ENCODE data around the gene ATP6V1G1.

DNA sequence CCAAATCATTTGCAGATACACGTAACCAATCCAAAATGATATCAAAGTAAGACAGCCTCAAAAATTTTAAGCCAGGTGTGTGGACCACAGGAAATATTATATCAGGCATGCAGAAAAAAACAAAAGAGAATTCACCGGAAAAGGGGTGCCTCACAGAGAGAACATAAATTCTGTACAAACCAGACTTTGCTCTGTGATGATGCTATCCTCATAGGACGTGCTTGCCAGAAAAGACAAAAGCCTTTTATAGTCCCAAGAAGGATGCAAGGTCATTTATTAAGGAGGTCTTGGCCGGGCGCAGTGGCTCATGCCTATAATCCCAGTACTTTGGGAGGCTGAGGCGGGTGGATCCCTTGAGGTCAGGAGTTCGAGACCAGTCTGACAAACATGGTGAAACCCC, 16.8 kb upstream of the ATP6V1G1 start:
- TF ChIP-seq, protein P1, sequence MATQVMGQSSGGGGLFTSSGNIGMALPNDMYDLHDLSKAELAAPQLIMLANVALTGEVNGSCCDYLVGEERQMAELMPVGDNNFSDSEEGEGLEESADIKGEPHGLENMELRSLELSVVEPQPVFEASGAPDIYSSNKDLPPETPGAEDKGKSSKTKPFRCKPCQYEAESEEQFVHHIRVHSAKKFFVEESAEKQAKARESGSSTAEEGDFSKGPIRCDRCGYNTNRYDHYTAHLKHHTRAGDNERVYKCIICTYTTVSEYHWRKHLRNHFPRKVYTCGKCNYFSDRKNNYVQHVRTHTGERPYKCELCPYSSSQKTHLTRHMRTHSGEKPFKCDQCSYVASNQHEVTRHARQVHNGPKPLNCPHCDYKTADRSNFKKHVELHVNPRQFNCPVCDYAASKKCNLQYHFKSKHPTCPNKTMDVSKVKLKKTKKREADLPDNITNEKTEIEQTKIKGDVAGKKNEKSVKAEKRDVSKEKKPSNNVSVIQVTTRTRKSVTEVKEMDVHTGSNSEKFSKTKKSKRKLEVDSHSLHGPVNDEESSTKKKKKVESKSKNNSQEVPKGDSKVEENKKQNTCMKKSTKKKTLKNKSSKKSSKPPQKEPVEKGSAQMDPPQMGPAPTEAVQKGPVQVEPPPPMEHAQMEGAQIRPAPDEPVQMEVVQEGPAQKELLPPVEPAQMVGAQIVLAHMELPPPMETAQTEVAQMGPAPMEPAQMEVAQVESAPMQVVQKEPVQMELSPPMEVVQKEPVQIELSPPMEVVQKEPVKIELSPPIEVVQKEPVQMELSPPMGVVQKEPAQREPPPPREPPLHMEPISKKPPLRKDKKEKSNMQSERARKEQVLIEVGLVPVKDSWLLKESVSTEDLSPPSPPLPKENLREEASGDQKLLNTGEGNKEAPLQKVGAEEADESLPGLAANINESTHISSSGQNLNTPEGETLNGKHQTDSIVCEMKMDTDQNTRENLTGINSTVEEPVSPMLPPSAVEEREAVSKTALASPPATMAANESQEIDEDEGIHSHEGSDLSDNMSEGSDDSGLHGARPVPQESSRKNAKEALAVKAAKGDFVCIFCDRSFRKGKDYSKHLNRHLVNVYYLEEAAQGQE (IDR thresholded peaks at IDR 0.05; ENCODE audit: low read depth), result no peak
- TF ChIP-seq, protein P2, sequence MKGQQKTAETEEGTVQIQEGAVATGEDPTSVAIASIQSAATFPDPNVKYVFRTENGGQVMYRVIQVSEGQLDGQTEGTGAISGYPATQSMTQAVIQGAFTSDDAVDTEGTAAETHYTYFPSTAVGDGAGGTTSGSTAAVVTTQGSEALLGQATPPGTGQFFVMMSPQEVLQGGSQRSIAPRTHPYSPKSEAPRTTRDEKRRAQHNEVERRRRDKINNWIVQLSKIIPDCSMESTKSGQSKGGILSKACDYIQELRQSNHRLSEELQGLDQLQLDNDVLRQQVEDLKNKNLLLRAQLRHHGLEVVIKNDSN (IDR thresholded peaks at IDR 0.05), result no peak
- TF ChIP-seq NFIC (IDR thresholded peaks at IDR 0.05) (no peak), EP300 (IDR thresholded peaks at IDR 0.05; ENCODE audit: borderline replicate concordance) (no peak), YY1 (IDR thresholded peaks at IDR 0.05; ENCODE audit: low read depth) (no peak), CEBPB (IDR thresholded peaks at IDR 0.05) (no peak), FOXM1 (IDR thresholded peaks at IDR 0.05; ENCODE audit: borderline replicate concordance, low read depth) (no peak), CREB1 (IDR thresholded peaks at IDR 0.05; ENCODE audit: low read depth) (no peak)
- TF ChIP-seq, protein P3, sequence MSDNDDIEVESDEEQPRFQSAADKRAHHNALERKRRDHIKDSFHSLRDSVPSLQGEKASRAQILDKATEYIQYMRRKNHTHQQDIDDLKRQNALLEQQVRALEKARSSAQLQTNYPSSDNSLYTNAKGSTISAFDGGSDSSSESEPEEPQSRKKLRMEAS (IDR thresholded peaks at IDR 0.05), result no peak
